Measurements from ENCODE around the gene KIF26B.

Gene KIF26B

GRCh38 chr1:245245021-245245667, 90.4 kb downstream of the KIF26B start:
- DNase-seq = no peak

- DNase-seq = no peak
Measured at GRCh38 chr1:245246433-245246832, 91.6 kb downstream of the KIF26B start.

GRCh38 chr1:245247356-245247755, 92.6 kb downstream of the KIF26B start:
- no peak for DNase-seq

- DNase-seq = no peak
Measured at GRCh38 chr1:245247801-245248200, 93.0 kb downstream of the KIF26B start.

- DNase-seq = no peak
Measured at GRCh38 chr1:245248231-245248731, 93.5 kb downstream of the KIF26B start.

- DNase-seq = no peak
Measured at GRCh38 chr1:245255783-245256182, 101.0 kb downstream of the KIF26B start.

GRCh38 chr1:245256528-245256927, 101.7 kb downstream of the KIF26B start:
- DNase-seq = no peak

- no peak for DNase-seq
Measured at GRCh38 chr1:245258271-245258920, 103.6 kb downstream of the KIF26B start.

GRCh38 chr1:245260110-245260882, 105.5 kb downstream of the KIF26B start:
- DNase-seq = no peak

GRCh38 chr1:245260883-245261282, 106.1 kb downstream of the KIF26B start:
- DNase-seq = no peak

- no peak for DNase-seq
Measured at GRCh38 chr1:245261786-245262185, 107.0 kb downstream of the KIF26B start.

- DNase-seq = no peak
Measured at GRCh38 chr1:245263529-245264095, 108.8 kb downstream of the KIF26B start.

GRCh38 chr1:245264226-245264625, 109.4 kb downstream of the KIF26B start:
- no peak for DNase-seq

GRCh38 chr1:245266105-245266504, 111.3 kb downstream of the KIF26B start:
- DNase-seq = no peak

GRCh38 chr1:245270063-245270462, 115.3 kb downstream of the KIF26B start:
- no peak for DNase-seq

- no peak for DNase-seq
Measured at GRCh38 chr1:245270972-245271371, 116.2 kb downstream of the KIF26B start.

- no peak for DNase-seq
Measured at GRCh38 chr1:245272676-245273075, 117.9 kb downstream of the KIF26B start.

GRCh38 chr1:245276445-245276844, 121.7 kb downstream of the KIF26B start:
- no peak for DNase-seq

- no peak for DNase-seq
Measured at GRCh38 chr1:245277276-245277675, 122.5 kb downstream of the KIF26B start.

- no peak for DNase-seq
Measured at GRCh38 chr1:245278846-245279245, 124.1 kb downstream of the KIF26B start.

- DNase-seq = no peak
Measured at GRCh38 chr1:245279346-245279745, 124.6 kb downstream of the KIF26B start.

- DNase-seq = no peak
Measured at GRCh38 chr1:245283001-245283400, 128.2 kb downstream of the KIF26B start.

GRCh38 chr1:245285168-245285567, 130.4 kb downstream of the KIF26B start:
- no peak for DNase-seq

Measured in activated effector memory CD4-positive, alpha-beta T cell treated with Interleukin-2 at 50 U/mL for 16 hours (primary cell).